A549 (cell line): ENCODE measurements around the gene ANXA3. TPM values are rescaled to one million over a fixed set of nuclear protein-coding genes. Genes with fewer than 3 reads are reported as not detected.

Experiments used
- ATAC-seq, 2 experiments: fragments of 200-7000 bp in 1 of 2; fragments of >200 bp in 1 of 2; cut with Nextera tagmentation in 1 of 2; cut with Tn5 transposase in 1 of 2; 3 replicates each; pipeline versions ENCODE4 v1.8.0 to v1.9.1; 2018 to 2020; ENCODE audit warnings: mild to moderate bottlenecking in 1 of 2, moderate library complexity in 1 of 2
- CTCF ChIA-PET: fragments of 300-600 bp; sonication (Branson Sonifier 250); formaldehyde crosslinking; extraction: SDS; loops from one replicate; lab custom pipeline; 2021; ENCODE audit warnings: antibody characterized with exemption, inconsistent platforms; lab: Yijun Ruan, JAX
- POLR2A ChIA-PET: fragments of 350-600 bp; formaldehyde crosslinking; extraction: SDS; loops from one replicate; lab custom pipeline; 2021; ENCODE audit warnings: antibody characterized with exemption, inconsistent platforms; lab: Yijun Ruan, JAX
- DNase-seq, 2 experiments: peaks; one replicate each; pipeline versions ENCODE4 v3.0.0 to v3.0.0-alpha.2; 2011 to 2016; ENCODE audit warnings: low read depth in 1 of 2, low spot score in 1 of 2
- FAIRE-seq: peaks from 2 replicates; lab custom pipeline; 2011; peaks lifted over from hg19 to GRCh38; lab: Jason Lieb, UNC
- H3K27ac ChIP-seq, 2 experiments: fragments of >200 bp; sonication (Bioruptor Twin); formaldehyde crosslinking; 3 replicates each; pipeline ENCODE4 v1.5.1; 2016 to 2017
- H3K4me1 ChIP-seq: fragments of >200 bp; sonication (Bioruptor Twin); formaldehyde crosslinking; 3 replicates; pipeline ENCODE4 v1.6.1; 2016
- H3K4me2 ChIP-seq: fragments of >200 bp; sonication (Bioruptor Twin); formaldehyde crosslinking; 3 replicates; pipeline ENCODE4 v1.6.1; 2016
- H3K4me3 ChIP-seq: fragments of >200 bp; sonication (Bioruptor Twin); formaldehyde crosslinking; 3 replicates; pipeline ENCODE4 v1.5.1; 2016
- H3K9me3 ChIP-seq: fragments of >200 bp; sonication (Bioruptor Twin); formaldehyde crosslinking; 3 replicates; pipeline ENCODE4 v1.6.1; 2016
- BCL3 ChIP-seq: fragments of >200 bp; sonication (Bioruptor Twin); formaldehyde crosslinking; IDR thresholded peaks from 3 replicates; pipeline ENCODE4 v1.6.1; 2016
- CBX2 ChIP-seq: fragments of 200-600 bp; sonication (generic); IDR thresholded peaks from 2 replicates; pipeline ENCODE4 v1.6.1; 2016; ENCODE audit warnings: low read depth, mild to moderate bottlenecking, borderline replicate concordance
- CHD4 ChIP-seq: fragments of 200-600 bp; sonication (generic); IDR thresholded peaks from 2 replicates; pipeline ENCODE4 v1.6.1; 2016; ENCODE audit warnings: antibody characterized with exemption, mild to moderate bottlenecking, borderline replicate concordance
- EP300 ChIP-seq, 2 experiments: fragments of >200 bp; sonication (Bioruptor Twin); formaldehyde crosslinking; IDR thresholded peaks; 2 replicates in 1 of 2; 3 replicates in 1 of 2; pipeline ENCODE4 v1.6.1; 2016 to 2017
- ESRRA ChIP-seq: fragments of 150-350 bp; IDR thresholded peaks from 2 replicates; pipeline ENCODE4 v1.6.1; 2014; ENCODE audit warnings: mild to moderate bottlenecking, low read length, borderline replicate concordance
- FOSL2 ChIP-seq, 2 experiments: fragments of 450-650 bp in 1 of 2; fragments of >200 bp in 1 of 2; sonication (Bioruptor Twin) in 1 of 2; formaldehyde crosslinking; IDR thresholded peaks; 2 replicates each; pipeline versions ENCODE4 v1.5.0 to v1.6.1; 2016 to 2020; ENCODE audit warnings: mild to moderate bottlenecking in 1 of 2, moderate library complexity in 1 of 2
- HES2 ChIP-seq: fragments of >200 bp; sonication (Bioruptor Twin); formaldehyde crosslinking; IDR thresholded peaks from 2 replicates; pipeline ENCODE4 v1.6.1; 2016
- HEYL ChIP-seq: fragments of 250-450 bp; sonication (Bioruptor Pico); IDR thresholded peaks from 2 replicates; pipeline ENCODE4 v1.8.0; 2021; ENCODE audit warnings: mild to moderate bottlenecking, moderate library complexity
- HOXB13 ChIP-seq: fragments of 250-450 bp; sonication (Bioruptor Pico); IDR thresholded peaks from 2 replicates; pipeline ENCODE4 v1.5.0; 2020; ENCODE audit warnings: low read depth, mild to moderate bottlenecking, moderate library complexity
- JUNB ChIP-seq: fragments of >200 bp; sonication (Bioruptor Twin); formaldehyde crosslinking; IDR thresholded peaks from 2 replicates; pipeline ENCODE4 v1.6.1; 2016
- KDM1A ChIP-seq: fragments of 200-600 bp; sonication (generic); IDR thresholded peaks from 2 replicates; pipeline ENCODE4 v1.6.1; 2016; ENCODE audit warnings: low read depth, mild to moderate bottlenecking
- MAFK ChIP-seq: fragments of 450-650 bp; IDR thresholded peaks from 2 replicates; pipeline ENCODE4 v1.6.1; 2014; ENCODE audit not compliant: partially characterized antibody
- MAZ ChIP-seq: fragments of 150-350 bp; IDR thresholded peaks from 2 replicates; pipeline ENCODE4 v1.6.1; 2014; ENCODE audit warnings: antibody characterized with exemption, low read depth, low read length, borderline replicate concordance
- NPAS2 ChIP-seq: fragments of 250-450 bp; sonication (Bioruptor Pico); IDR thresholded peaks from 2 replicates; pipeline ENCODE4 v1.8.0; 2022; ENCODE audit warnings: mild to moderate bottlenecking, moderate library complexity, borderline replicate concordance
- POLR2A ChIP-seq: IDR thresholded peaks from 2 replicates; pipeline ENCODE4 v1.6.1; 2012; ENCODE audit warnings: mild to moderate bottlenecking, low read length
- POLR2AphosphoS2 ChIP-seq: conservative IDR thresholded peaks from 2 replicates; pipeline ENCODE4 v1.6.1; 2012; ENCODE audit warnings: low read length, improper control_type of control experiment, inconsistent platforms
- REST ChIP-seq: fragments of 200-600 bp; sonication (generic); IDR thresholded peaks from 2 replicates; pipeline ENCODE4 v1.6.1; 2016; ENCODE audit warnings: antibody characterized with exemption, mild to moderate bottlenecking, moderate library complexity
- RNF2 ChIP-seq: fragments of 200-600 bp; sonication (generic); IDR thresholded peaks from 2 replicates; pipeline ENCODE4 v1.6.1; 2016; ENCODE audit warnings: low read depth, mild to moderate bottlenecking, antibody characterized with exemption, moderate library complexity, borderline replicate concordance
- SMC3 ChIP-seq: fragments of >200 bp; sonication (Bioruptor Twin); formaldehyde crosslinking; IDR thresholded peaks from 3 replicates; pipeline ENCODE4 v1.6.1; 2018; ENCODE audit warnings: inconsistent platforms
- SREBF2 ChIP-seq: fragments of 450-650 bp; IDR thresholded peaks from 2 replicates; pipeline ENCODE4 v1.6.1; 2014; ENCODE audit warnings: mild to moderate bottlenecking, moderate library complexity
- ZC3H11A ChIP-seq: fragments of 450-650 bp; IDR thresholded peaks from 2 replicates; pipeline ENCODE4 v1.6.1; 2014; ENCODE audit warnings: antibody characterized with exemption, mild to moderate bottlenecking
- ZNF302 ChIP-seq: fragments of 250-450 bp; sonication (Bioruptor Pico); IDR thresholded peaks from 2 replicates; pipeline ENCODE4 v1.9.0; 2021; ENCODE audit warnings: inconsistent platforms, mild to moderate bottlenecking, moderate library complexity
- WGBS: methylation state at CpG from one replicate; pipeline ENCODE4 v1.1.6; 2017; ENCODE audit errors: missing lambda C conversion rate; 5-methylcytosine and 5-hydroxymethylcytosine counted together
- polyA plus RNA-seq, 4 experiments: library from polyadenylated mRNA; depleted of rRNA in 3 of 4; stranded (reverse); fragments of >200 nt; fragmentation: RNase III in 1 of 4; extraction: RNeasy Plus Mini Kit Qiagen cat#74134 plus additional on column Dnase treatment in 1 of 4; gene quantifications; 2 replicates in 3 of 4; 3 replicates in 1 of 4; pipeline ENCODE4 v1.2.3, GENCODE V29; 2011 to 2017
- TF ChIP-seq, protein P1 (sequence below): IDR thresholded peaks from 2 replicates; pipeline ENCODE4 v1.6.1; 2012; ENCODE audit warnings: low read depth, borderline replicate concordance
- TF ChIP-seq, protein P2 (sequence below): fragments of 250-450 bp; sonication (Bioruptor Pico); IDR thresholded peaks from 2 replicates; pipeline ENCODE4 v1.5.0; 2021; ENCODE audit warnings: mild to moderate bottlenecking, moderate library complexity, borderline replicate concordance
- TF ChIP-seq, protein P3 (sequence below): IDR thresholded peaks from 2 replicates; pipeline ENCODE4 v1.6.1; 2012
- TF ChIP-seq, protein P4 (sequence below): fragments of 250-450 bp; sonication (Bioruptor Pico); IDR thresholded peaks from 2 replicates; pipeline ENCODE4 v1.5.0; 2020; ENCODE audit warnings: low read depth, mild to moderate bottlenecking, moderate library complexity
- TF ChIP-seq, protein P5 (sequence below): fragments of >200 bp; sonication (Bioruptor Twin); formaldehyde crosslinking; IDR thresholded peaks from 3 replicates; pipeline ENCODE4 v1.5.1; 2016

ANXA3 gene
- polyA plus RNA-seq, 2 of the 4 experiments (the other 2 are of a cell fraction) = 126 to 134 TPM

DNA sequence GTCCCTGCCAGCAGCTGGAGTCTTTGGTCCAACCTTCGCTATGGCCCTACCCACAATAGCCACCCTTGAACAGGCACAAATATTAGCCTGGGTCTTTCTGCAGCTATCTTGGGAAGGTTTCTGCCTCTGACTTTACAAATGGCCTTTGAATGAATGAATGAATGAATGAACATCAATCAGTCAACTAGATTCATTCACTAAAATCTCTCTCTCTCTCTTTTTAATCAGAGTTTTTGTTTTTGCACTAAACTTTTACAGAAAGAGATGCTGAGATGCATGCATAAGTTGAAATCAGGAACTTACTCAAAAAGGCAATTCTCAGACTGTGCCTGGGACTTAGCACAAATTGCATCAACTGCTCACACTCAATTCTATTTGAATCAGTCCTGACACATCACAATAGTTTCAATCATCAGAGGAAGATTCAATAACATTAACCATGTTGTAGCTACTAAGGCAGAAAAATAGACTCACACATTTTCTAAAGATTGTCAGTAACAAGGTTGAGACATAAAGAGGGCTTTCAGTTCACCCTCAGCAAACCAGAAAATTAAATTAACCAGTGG, 55.0 kb downstream of the ANXA3 start:
- ATAC-seq (no peak), FAIRE-seq (no peak), DNase-seq (no peak)
- H3K27ac ChIP-seq = no peak overlapping the region
- no peak overlapping the region for H3K4me3 ChIP-seq
- WGBS = 100% methylated on average over 1 of the region's 1 CpG
- no peak for TF ChIP-seq POLR2A
- TF ChIP-seq MAZ = no peak
- no peak for TF ChIP-seq NPAS2 (CRISPR knock-in tag)
- no peak for TF ChIP-seq ZC3H11A
- TF ChIP-seq, protein P1, sequence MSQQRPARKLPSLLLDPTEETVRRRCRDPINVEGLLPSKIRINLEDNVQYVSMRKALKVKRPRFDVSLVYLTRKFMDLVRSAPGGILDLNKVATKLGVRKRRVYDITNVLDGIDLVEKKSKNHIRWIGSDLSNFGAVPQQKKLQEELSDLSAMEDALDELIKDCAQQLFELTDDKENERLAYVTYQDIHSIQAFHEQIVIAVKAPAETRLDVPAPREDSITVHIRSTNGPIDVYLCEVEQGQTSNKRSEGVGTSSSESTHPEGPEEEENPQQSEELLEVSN = no peak
- no peak for TF ChIP-seq JUNB
- no peak for TF ChIP-seq KDM1A
- TF ChIP-seq HES2 = no peak
- no peak for TF ChIP-seq POLR2AphosphoS2
- TF ChIP-seq FOSL2 (IDR thresholded peaks at IDR 0.05) = no peak
- TF ChIP-seq FOSL2 (CRISPR knock-in tag; IDR thresholded peaks at IDR 0.05) = no peak
- TF ChIP-seq CHD4 = no peak
- TF ChIP-seq ESRRA = no peak
- TF ChIP-seq BCL3 = no peak
- H3K4me2 ChIP-seq = no peak overlapping the region
- H3K4me1 ChIP-seq = no peaks in the 10 kb centered on the region
- ChIA-PET POLR2A (interaction anchor here (0.6 kb wide), 1 partner anchor 21 kb away, joined by 3 read pairs; no protein-coding TSS in a partner anchor), CTCF (interaction anchor here (0.8 to 1.5 kb wide), 4 partner anchors 11 to 257 kb away, joined by 3 to 4 read pairs (median 3); no protein-coding TSS in a partner anchor)
- H3K9me3 ChIP-seq = no peaks in the 10 kb centered on the region

DNA sequence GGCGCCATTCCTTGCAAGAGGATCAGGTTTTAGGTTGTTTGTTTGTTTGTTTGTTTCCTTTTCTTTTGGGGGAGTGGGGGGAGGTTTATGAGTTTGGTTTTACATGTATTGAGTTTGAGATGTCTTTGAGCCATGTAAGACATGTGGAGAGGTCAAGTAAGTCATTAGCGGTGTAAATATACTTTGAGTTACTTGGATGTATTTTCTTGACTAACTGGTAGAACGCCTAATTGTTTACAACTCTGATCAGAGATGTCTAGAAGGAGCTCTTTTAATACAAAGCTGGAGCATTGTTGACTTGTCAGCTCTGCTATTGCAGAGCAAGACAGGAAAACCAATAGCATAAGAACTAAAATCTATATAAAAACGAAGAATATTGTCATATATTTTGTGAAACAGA, 57.1 kb downstream of the ANXA3 start:
- Histone ChIP-seq H3K4me1 (no peaks in the 10 kb centered on the region), H3K4me2 (no peak overlapping the region), H3K9me3 (no peaks in the 10 kb centered on the region), H3K4me3 (no peak overlapping the region), H3K27ac (no peak overlapping the region)
- no peak for ATAC-seq
- FAIRE-seq = no peak
- 86% methylated on average over 4 of the region's 4 CpGs for WGBS
- CTCF ChIA-PET = interaction anchor here (0.9 kb wide), 1 partner anchor 255 kb away, joined by 3 read pairs; no protein-coding TSS in a partner anchor
- POLR2A ChIA-PET = no interaction called here
- no peak for DNase-seq
- TF ChIP-seq, protein P2, sequence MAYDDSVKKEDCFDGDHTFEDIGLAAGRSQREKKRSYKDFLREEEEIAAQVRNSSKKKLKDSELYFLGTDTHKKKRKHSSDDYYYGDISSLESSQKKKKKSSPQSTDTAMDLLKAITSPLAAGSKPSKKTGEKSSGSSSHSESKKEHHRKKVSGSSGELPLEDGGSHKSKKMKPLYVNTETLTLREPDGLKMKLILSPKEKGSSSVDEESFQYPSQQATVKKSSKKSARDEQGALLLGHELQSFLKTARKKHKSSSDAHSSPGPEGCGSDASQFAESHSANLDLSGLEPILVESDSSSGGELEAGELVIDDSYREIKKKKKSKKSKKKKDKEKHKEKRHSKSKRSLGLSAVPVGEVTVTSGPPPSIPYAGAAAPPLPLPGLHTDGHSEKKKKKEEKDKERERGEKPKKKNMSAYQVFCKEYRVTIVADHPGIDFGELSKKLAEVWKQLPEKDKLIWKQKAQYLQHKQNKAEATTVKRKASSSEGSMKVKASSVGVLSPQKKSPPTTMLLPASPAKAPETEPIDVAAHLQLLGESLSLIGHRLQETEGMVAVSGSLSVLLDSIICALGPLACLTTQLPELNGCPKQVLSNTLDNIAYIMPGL (CRISPR knock-in tag) = no peak
- TF ChIP-seq RNF2 = no peak
- TF ChIP-seq HOXB13 (CRISPR knock-in tag) = no peak
- TF ChIP-seq, protein P3, sequence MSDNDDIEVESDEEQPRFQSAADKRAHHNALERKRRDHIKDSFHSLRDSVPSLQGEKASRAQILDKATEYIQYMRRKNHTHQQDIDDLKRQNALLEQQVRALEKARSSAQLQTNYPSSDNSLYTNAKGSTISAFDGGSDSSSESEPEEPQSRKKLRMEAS = no peak
- TF ChIP-seq REST = no peak
- no peak for TF ChIP-seq MAFK
- TF ChIP-seq ZNF302 = no peak
- TF ChIP-seq NPAS2 (CRISPR knock-in tag) = no peak
- TF ChIP-seq SMC3 = no peak
- TF ChIP-seq, protein P4, sequence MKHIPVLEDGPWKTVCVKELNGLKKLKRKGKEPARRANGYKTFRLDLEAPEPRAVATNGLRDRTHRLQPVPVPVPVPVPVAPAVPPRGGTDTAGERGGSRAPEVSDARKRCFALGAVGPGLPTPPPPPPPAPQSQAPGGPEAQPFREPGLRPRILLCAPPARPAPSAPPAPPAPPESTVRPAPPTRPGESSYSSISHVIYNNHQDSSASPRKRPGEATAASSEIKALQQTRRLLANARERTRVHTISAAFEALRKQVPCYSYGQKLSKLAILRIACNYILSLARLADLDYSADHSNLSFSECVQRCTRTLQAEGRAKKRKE (CRISPR knock-in tag) = no peak
- no peak for TF ChIP-seq EP300 (IDR thresholded peaks at IDR 0.05)
- TF ChIP-seq FOSL2 (IDR thresholded peaks at IDR 0.05) = no peak
- TF ChIP-seq FOSL2 (CRISPR knock-in tag; IDR thresholded peaks at IDR 0.05) = no peak
- TF ChIP-seq CBX2 = no peak
- TF ChIP-seq SREBF2 = no peak
- TF ChIP-seq, protein P5, sequence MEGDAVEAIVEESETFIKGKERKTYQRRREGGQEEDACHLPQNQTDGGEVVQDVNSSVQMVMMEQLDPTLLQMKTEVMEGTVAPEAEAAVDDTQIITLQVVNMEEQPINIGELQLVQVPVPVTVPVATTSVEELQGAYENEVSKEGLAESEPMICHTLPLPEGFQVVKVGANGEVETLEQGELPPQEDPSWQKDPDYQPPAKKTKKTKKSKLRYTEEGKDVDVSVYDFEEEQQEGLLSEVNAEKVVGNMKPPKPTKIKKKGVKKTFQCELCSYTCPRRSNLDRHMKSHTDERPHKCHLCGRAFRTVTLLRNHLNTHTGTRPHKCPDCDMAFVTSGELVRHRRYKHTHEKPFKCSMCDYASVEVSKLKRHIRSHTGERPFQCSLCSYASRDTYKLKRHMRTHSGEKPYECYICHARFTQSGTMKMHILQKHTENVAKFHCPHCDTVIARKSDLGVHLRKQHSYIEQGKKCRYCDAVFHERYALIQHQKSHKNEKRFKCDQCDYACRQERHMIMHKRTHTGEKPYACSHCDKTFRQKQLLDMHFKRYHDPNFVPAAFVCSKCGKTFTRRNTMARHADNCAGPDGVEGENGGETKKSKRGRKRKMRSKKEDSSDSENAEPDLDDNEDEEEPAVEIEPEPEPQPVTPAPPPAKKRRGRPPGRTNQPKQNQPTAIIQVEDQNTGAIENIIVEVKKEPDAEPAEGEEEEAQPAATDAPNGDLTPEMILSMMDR = no peak
- TF ChIP-seq HEYL = no peak
